Astrocyte of the hippocampus (primary cell): ENCODE data around the gene FBLN2.
"Not testable (repeated sequence)": the region's sequence is repeated elsewhere in the genome, so short reads cannot be mapped to it uniquely, and the experiment has no call there.

ENCODE experiments used
- DNase-seq: peaks from one replicate; pipeline ENCODE4 v3.0.0; 2011; ENCODE audit warnings: low read depth, low spot score

The FBLN2 gene

DNA sequence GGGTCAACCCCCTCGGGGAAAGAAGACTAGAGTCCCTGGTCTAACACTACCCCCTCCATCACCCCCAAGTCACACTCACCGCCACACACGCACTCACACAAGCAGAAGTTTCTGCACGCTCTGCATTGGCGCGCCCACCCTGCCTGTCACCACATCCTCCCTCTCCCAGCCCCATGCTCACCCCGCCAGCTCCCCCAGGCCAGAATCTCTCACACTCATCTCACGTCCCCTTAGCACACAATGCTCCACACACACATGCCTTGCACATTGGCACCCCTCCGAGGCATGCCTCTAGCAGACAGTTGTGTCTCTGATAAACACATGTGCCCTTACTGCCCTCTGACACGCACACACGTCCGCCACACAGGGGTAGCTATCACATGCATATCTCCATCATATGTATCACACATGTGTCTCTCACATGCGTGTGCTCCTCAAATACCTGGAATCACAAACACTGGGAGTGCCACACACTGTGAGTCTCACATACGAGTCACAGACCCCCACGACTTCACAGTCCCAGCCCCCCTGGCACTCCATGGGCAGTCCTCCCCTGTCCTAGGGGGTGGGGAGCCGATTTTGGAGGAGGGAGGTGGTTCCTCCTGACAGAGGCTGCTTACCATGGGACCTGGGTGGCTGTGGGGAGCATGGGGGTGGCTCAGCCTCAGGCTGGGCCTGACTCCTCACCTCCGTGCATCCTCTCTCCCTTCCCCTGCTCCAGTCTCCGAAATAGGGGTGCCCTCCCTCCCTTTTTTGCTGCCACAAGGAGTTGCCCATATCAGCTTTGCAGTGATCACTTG lies 898 bp downstream of the FBLN2 start:
- DNase-seq = no peak

DNA sequence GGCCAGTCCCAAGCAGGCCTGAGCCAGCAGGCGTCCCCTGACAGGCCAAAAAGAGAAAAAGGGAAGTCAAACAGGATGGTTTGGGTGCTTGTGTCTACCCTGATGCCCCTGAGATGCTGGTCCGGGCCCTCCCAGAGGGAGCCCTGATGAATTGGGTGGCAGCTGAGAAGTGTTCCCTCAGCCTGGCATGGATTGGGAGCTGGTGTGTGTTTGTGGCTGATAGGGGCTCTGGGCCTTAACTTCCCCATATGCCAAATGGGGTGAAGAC lies 1.4 kb downstream of the FBLN2 start:
- no peak for DNase-seq

DNA sequence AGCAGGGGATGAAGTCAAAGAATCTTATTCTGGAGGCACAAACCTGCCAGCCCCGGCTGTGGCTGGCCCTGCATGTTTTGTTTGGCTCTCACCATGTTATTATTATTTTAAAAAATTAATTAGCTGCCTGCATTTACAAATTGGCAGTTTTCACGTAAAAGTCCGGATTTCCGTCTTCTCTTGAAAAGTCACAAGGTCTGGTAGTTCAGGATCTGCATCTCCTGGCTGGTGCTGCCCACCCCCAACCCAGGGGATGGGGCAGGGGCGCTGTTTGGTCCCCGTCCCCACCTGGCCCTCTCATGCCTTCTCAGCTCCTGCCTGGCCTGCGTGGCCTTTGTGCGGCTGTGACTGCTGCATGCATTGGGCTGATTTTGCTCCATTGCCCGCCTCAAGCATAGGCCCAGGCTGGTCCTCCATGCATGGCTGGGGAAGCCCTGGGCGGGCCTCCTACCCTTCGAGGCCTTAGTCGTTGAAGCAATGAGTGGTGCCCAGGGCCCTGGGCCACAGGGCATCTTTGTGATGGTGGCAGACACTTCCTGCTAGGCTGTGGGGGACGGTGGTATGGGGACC lies 2.0 kb downstream of the FBLN2 start:
- DNase-seq = peak; percentile 41

DNA sequence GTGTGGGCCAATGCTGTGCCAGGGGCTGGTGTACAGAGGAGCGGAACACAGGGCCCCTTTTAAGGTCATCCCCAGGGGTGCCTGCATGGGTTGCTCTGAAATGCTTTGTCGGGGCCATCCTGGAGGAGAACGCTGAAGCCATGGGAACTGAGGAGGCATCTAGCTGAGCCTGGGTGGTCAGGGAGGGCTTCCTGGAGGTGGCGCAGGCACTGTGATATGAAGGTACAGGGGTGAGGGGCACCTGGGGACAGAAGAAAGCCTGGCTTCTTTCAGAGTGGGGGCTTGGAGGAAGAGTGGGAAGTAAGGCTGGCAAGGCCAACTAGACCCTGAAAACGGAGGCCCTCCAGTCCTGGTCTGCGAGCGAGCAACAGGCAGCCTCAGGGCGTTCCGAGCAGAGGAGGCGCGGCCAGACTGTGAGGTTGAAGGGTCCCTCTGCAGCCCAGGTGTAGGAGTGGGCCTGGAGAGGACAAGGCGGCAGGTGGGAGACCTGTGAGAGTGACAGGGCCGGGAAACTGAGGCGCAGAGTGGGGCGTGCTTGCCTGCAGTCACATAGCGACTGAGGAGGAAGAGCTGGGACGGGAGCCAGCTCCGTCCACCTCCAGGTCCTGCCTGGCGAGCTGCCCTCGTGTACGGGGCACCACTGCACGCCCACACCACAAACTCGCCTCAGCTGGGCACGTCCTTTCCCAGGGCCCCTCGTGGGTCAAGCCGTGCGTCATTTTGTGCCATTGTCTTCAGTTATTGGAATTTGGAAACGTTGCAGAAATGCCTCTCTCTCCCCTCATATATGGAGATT lies 4.1 kb downstream of the FBLN2 start:
- no peak for DNase-seq

DNA sequence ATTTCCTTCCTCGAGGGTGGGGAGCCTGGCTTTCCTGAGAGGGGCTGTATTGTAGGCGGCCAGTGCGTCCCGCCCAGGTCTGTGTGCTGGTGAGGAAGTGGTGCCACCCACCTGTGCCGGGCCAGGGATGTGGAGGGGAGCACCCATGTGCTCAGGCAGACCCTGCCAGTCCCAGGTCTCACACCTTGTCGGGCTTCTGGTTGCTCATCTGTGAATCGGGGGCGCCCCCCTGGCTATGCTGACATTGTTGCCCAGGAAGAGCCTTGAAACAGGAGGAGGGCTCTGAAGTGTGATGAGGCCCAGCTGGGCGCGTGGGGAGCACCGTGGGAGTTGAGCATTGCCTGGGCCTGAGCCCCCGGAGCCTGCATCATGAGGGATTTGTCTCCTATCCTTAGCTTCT lies 4.8 kb downstream of the FBLN2 start:
- no peak for DNase-seq

DNA sequence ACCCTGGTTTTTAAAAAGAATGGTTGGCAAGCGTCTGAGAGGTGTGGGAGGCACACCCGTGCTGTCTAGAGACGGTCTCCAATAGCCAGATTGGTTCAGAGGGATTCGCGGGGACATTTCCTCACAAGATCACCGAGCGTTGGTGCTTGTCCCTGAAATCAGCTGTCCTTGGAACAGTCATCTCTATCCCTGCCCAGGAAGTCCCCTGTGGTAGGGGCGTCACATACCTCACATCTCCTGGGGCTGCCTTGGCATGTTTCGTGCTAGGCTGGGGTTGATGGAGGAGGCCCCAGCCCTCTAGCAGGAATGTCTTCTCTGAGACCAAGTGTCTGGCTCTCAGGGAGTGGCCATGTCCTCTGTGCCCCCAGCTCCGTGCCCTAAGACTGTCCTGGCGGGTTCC lies 6.8 kb downstream of the FBLN2 start:
- no peak for DNase-seq

DNA sequence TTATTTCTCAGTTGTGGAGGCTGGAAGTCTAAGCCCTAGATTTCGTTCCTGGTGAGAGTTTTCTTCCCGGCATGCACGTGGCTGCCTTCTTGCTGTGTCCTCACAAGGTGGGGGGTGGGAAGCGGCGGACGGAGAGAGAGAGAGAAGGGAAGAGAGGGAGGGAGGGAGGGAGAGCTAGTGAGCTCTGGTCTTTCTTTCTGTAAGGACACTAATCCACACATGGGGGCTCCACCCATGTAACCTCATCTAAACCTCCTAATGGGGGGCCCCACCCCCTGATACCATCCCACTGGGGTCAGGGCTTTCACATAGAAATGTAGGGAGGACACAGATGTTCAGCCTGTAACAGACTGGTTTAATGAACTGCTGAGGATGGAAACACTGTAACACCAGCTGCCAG lies 7.3 kb downstream of the FBLN2 start:
- no peak for DNase-seq

DNA sequence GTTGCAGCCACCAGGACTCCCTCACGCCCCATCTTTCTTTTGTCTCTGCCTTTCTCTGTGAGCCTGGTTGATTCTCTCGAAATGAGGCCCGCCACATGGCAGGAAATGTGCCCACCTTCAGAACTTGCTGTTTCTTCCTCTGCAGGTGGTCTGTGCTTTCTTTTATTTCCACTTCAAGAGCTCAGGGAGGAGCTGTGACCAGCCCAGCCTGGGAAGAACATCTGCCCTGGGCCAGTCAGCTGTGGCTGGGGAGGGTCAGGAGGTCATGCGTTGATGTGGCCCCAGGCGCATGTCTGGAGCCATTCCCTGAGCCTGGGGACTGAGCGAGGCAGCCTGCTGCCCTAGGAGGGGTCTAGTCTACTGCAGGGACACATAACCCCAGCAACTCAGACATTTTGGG lies 8.0 kb downstream of the FBLN2 start:
- no peak for DNase-seq

DNA sequence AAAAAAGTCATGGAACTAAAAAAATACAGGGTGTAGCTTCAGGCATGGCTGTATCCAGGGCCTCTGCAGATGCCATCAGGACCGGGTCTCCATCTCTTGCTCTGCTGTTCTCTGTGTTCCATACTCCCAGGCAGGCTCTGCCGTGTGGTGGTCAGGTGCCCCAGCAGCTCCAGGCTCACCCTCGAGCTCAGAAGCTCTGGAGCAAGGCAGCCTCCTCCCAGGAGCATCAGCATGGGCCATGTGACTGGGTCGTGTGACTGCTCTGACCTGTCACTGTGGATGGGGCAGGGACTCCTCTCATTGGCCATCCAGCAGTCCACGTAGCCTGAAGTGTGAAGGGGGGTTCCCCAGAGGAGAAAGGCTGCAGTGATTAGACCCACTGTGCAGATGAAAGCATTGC lies 8.5 kb downstream of the FBLN2 start:
- DNase-seq = no peak

DNA sequence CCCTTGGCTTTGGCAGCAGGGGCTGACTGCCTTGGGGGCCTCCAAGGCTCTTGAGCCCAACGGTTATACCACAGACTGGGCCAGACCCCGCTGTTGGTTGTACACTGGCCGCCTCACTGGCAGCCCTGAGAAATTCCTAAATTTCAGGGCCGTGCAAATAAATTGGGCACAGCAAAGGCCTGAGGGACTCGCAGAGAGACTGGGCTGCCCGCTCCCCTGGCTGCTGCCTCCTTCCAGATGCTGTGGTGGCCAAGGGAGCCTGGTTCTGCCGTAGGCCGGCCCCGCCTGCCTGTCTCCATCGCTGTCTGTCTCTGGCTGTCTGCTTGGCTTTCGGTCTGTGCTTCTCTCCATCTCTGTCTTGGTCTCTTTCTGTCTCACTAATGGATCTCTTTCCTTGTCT lies 9.0 kb downstream of the FBLN2 start:
- no peak for DNase-seq

DNA sequence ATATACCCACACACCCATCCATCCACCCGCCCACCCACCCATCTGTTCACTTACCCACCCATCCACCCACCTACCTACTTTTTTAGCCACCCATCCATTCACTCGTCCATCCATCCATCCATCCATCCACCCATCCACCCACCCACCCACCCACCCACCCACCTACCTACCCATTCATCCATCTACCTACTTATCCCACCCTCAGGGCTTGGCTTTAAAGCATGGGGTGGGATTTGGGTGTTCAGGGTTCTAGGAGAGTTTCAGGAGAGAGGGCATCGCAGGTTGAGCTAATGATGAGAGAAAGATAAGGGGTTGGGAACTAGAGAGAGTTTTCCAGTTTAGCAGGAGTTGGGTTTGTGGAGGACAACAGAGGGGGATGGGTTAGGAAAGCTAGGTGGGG lies 9.7 kb downstream of the FBLN2 start:
- no peak for DNase-seq

DNA sequence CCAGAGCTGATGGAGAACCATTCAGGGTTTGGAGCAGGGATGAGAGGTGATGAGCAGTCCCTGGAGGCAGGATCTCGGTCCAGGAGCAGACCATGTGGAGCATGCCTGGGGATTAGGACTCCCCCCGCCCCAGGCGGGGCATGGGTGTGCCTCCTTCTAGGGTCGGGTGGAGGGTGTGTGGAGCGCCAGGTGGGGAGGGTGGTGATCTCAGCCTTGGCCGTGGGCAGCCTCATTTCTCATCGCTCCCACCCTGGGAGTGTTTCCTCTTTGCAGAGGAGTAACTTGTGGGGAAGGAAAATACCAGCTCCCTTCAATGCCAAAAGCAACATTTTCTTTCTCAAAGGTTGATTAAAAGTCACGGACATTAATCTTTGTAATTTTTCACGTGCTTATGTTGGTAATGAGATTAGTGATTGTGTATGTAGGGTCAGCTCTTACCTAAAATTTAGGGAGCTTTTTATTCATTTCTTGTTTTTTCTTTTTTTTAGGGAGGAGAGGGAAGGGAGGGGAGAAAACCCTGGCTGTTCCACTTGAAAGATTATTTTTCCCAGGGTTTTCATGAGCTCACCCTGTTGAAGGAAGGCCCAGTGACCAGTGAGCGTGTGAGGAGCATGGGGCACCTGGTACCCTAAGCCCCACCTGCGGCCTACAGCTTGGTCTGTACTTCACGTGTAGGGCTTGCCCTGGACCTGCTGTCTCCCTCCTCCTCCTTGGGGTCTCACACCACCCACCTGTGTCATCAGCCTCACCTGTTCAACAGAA lies 11.0 kb downstream of the FBLN2 start:
- no peak for DNase-seq

DNA sequence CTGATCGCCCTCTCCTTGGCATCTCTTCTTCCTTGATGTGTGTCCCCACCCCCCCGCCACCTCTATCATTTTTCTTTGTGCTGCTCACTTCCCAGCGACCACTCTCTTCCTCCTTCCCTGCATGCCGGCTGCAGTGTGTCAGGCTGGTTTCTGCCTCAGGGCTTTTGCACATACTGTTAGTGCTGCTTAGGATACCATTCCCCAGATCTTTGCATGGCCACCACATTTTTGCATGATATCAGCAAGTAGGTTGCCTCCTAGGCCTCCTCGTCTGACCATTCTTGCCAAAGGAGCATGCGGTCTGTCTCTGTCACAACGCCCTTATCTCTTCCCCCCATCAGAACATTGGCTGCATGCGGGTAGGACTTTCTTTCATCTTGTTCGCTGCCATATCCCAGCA lies 12.5 kb downstream of the FBLN2 start:
- no peak for DNase-seq

DNA sequence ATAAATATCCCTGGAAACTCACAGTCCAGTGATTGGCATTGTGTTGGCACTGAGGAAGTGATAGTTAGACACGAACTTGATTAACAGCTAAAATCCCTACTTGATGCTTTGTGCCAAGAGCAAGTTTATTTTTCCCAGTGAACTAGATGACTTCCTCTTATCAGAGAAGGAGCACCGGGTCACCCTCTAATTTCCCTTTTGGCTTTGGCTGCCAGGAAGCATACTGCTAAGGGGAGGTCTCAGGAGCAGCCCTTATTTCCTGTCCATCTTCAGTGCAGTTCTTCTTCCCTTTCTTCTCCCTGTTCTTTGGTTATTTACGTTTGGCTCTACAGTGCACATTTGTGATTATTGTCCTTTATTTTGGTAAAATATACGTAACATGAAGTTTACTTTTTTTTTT lies 13.0 kb downstream of the FBLN2 start:
- DNase-seq = no peak

DNA sequence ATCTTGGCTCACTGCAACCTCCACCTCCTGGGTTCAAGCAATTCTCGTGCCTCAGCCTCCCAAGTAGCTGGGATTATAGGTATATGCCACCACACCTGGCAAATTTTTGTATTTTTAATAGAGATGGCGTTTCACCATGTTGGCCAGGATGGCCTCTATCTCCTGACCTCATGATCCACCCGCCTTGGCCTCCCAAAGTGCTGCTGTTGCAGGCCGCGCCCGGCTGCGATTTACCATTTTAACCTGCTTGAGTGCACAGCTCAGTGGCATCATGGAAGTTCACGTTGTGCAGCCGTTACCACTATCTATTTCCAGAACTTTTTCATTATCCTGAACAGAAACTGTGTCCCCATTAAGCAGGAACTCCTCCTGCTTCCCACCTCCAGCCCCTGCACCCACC lies 13.5 kb downstream of the FBLN2 start:
- not testable (repeated sequence) for DNase-seq

DNA sequence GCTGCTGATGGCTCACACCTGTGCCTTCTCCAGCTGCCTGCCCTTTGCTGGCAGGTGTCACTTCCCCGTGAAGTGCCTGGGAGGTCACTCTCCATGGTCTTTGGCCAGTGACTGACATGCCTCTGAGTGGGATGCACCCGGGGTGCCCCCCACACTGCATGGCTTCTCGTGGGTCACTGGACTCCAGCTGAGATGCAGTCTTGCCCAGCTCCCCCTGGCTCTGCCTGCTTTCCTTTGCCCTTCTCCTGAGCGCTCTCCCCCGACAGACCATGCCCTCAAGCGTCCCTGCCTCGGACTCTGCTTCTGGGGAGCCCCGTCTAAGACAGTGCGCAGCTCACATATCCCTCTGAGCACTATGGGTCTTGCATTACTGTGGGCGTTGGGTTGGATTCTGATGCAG lies 14.4 kb downstream of the FBLN2 start:
- no peak for DNase-seq

DNA sequence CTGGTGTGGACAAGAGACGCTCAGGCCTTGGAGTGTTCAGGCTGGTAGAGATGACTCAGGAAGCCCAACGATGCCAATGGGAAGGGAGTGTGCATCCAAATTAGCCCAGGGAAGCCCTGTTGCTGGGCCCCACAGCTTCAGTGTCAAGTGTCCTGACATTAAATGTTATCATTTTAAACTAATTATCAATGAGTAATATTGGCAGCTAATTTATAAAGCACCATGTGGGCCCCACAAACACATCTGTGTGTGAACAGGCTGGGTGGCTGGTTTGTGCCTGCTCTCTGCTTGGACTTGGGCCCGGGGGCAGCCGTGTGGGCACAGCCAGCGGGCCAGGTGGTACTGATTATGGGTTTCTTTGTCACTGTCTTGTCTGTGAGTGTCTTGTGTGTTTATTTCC lies 15.0 kb downstream of the FBLN2 start:
- no peak for DNase-seq

DNA sequence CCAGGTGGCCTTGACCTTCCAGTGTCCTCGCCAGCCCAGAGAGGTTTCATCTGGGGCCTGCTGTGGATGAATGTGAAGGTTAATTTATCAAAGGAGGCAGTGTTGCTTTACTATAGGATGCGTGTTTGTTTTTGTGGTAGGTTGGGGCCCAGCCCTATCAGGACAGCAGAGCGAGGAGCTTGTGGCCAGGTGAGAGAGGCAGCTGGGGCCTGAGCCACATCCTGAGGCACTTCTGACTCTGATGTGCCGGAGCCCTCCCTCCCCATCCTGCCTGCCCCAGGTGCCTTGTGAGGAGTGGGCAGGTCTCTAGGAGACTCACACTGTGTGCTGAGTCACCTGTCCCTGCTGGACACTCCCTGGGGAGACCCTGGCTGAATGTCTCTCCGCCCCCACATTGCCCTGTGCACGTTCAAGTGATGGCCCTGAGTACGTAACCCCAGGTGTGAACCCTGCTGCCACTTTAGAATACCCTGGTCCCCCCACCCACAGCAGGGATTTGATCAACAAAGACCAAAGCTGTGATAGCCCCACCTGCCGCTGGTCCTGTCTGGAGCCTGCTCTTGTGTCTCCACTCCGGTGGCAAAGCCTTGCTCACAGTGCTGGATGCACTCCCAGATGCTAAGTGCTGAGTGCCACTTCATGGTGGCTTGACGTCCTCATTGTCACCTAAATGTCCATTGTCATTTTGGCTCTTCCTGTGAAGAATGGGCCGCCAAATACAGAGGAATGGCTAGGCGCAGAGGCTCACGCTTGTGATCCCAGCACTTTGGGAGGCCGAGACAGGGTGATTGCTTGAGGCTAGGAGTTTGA lies 16.0 kb downstream of the FBLN2 start:
- no peak for DNase-seq

DNA sequence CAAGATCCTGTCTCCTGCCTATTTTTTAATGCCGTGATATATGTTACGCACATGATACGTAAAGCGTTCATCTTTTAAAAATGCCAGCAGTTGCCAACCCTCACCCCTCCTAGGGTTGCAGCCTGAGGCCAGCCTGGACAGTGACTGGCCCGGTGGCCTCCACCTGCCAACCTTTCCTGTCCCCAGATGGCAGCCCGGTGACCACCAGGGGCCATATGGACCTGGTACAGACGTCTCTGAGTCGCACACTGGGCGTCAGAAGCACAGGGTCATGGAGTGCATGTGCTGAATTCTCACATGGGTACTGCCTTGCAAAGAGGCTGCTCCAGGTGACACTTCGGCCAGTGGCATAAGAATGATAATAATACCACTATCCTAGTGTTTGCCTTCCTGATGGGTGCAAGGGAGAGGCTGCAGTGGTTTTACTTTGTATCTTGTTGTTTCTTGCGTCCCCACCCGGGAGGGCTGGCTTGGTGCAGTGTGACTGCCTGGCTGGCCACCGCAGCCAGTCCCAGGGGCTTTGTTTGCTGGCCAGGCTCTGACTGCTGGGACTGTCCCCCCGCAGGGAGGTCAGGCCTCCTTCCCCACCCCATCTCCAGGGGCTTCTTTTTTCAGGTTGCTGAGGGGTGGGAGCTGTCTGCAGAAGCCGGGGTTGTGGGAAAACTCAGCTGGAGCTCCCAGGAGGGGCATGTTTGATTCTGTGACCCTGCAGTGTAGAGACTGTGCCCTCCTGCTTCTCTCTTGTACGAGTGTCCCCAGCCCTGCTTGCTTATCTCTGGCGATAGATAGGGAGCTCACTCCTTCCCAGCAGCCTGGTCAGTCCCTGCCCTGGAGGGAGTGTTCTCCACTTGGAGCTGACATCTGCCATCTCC lies 16.9 kb downstream of the FBLN2 start:
- DNase-seq = no peak

DNA sequence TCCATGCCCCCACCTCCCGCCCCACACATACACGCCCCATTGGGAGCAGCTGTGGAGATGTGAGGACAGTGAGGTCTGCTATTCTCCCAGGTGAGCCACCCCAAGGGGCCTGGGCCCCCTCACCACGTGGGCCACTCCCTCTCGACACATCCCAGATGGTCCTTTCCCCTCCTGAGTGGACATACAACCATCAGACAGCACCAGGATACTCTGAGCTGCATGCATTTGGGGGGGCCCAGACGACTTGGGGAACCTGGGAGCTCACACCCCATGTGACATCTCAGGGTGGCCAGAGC lies 17.5 kb downstream of the FBLN2 start:
- no peak for DNase-seq

DNA sequence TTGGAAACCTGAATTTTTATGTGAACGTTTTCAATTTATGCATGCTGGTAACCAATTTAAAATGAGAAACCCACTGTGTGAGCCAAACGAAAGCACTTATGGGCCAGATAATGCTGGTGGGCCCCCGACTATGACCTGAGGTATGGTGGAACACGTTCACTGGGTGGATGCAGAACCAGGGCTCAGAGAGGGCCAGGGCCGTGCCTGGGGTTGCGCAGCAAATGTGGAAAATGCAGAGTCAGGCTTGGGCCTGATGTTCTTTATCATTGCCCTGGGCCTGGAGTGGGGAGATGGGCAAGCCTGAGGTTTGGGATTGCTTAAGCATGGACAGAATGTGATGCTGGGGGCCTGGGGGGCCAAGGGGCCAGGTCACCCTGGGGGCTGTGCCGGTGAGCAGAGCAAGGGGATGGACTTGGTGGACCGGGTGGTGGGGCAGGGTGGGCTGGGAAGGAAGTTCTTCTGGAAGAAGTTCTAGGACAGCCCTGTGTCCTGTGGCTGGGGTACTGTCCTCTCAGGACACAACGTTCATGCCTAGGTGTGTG lies 17.9 kb downstream of the FBLN2 start:
- DNase-seq = no peak
